Measurements from ENCODE around the gene CDH23. TPM values are rescaled to one million over a fixed set of nuclear protein-coding genes. Genes with fewer than 3 reads are reported as not detected.
A peak's percentile ranks its signal among the peaks of the same experiment; 100 is the strongest.

CDH23 gene
- total and polyA plus RNA-seq, 10 of the 15 experiments (the other 5 are each of a cell fraction or from before 2014, with no cell fraction given) = 0.09 to 0.40 (median 0.15) TPM; not detected in 1

- in situ Hi-C loops (cut with MboI) (no loop called here), intact Hi-C loops (cut with micrococcal nuclease; ENCODE audit: unreplicated experiment) (no loop called here)
- Histone ChIP-seq H3K9me3 (replicated peaks; ENCODE audit: control insufficient read depth, insufficient read depth, low read length) (no peaks in the 10 kb centered on the region), H3K4me3 (peak overlapping the region; percentile 74), H3K27ac (ENCODE audit: control insufficient read depth, insufficient read depth) (no peak overlapping the region), H2AFZ (ENCODE audit: control insufficient read depth, low read depth, low read length) (no peak overlapping the region), H4K20me1 (ENCODE audit: control insufficient read depth, insufficient read depth) (no peaks in the 10 kb centered on the region; the same call in 1 of the 2 replicates), H3K9ac (ENCODE audit: control insufficient read depth, insufficient read depth, low read length) (peak overlapping the region; percentile 13; the same call in 1 of the 2 replicates), H3K4me2 (ENCODE audit: control insufficient read depth, insufficient read depth) (peak overlapping the region; percentile 75), H3K27me3 (replicated peaks in 1 of 2; ENCODE audit: control insufficient read depth in 2 of 2, insufficient read depth in 2 of 2, low read length in 1 of 2) (no peaks in the 10 kb centered on the region), H3K4me1 (ENCODE audit: control insufficient read depth, insufficient read depth, low read length) (peaks cover 24% of the 10 kb centered on the region), H3K36me3 (ENCODE audit: control insufficient read depth in 2 of 2, insufficient read depth in 2 of 2, low read length in 1 of 2) (no peaks in the 10 kb centered on the region), H3K79me2 (ENCODE audit: control insufficient read depth, insufficient read depth, low read length) (peaks cover 70% of the 10 kb centered on the region)
- 93% methylated on average over 11 of the region's 11 CpGs for WGBS (ENCODE audit: insufficient coverage, insufficient replicate concordance, low lambda C conversion rate, missing lambda C conversion rate)
- DNase-seq (ENCODE audit: low read depth, low spot score) = no peak
- TF ChIP-seq FOS (IDR thresholded peaks at IDR 0.05; ENCODE audit: borderline replicate concordance, extremely low read depth, insufficient read length) = no peak
- no peak for TF ChIP-seq KLF5 (IDR thresholded peaks at IDR 0.05; ENCODE audit: partially characterized antibody)
- no peak for TF ChIP-seq CREM (IDR thresholded peaks at IDR 0.05; ENCODE audit: low read depth)
- no peak for TF ChIP-seq NRF1 (conservative IDR thresholded peaks at IDR 0.05; ENCODE audit: low read depth, low read length)
- TF ChIP-seq E2F8 (IDR thresholded peaks at IDR 0.05; ENCODE audit: low read depth, partially characterized antibody) = no peak
- no peak for TF ChIP-seq YY1 (IDR thresholded peaks at IDR 0.05; ENCODE audit: low read depth, low read length)
- TF ChIP-seq RAD51 (IDR thresholded peaks at IDR 0.05) = no peak
- no peak for TF ChIP-seq JUND (IDR thresholded peaks at IDR 0.05; ENCODE audit: low read depth, low read length)
- no peak for TF ChIP-seq BRCA1 (IDR thresholded peaks at IDR 0.05; ENCODE audit: low read depth, low read length)
- TF ChIP-seq RELA (IDR thresholded peaks at IDR 0.05; ENCODE audit: borderline replicate concordance, partially characterized antibody) = no peak
- POLR2A ChIA-PET = interaction anchor here (0.5 to 1.0 kb wide), 3 partner anchors 8 to 673 kb away, joined by 3 to 4 read pairs (median 4); no protein-coding TSS in a partner anchor
- BruUV-seq (replicated peaks) = no TSS peak
- SMC1A ChIA-PET (ENCODE audit: uncharacterized antibody, unreplicated experiment) = no interaction called here
- no peak for FAIRE-seq
- RAD21 ChIA-PET (ENCODE audit: unreplicated experiment) = interaction anchor here (1.6 kb wide), 1 partner anchor 48 kb away, joined by 4 read pairs; no protein-coding TSS in a partner anchor
- CTCF ChIA-PET = interaction anchor here (1.4 to 6.4 kb wide), 3 partner anchors 11 to 76 kb away, joined by 3 to 54 read pairs (median 8); partner anchors contain the start of gene VSIR
- ATAC-seq = no peak
These were observed 451.9 kb downstream of the CDH23 start for GRCh38 chr10:71848325-71849275.

Measured in GM12878 (cell line).